ENCODE results near the gene SPEG. TPM values are rescaled to one million over a fixed set of nuclear protein-coding genes. Genes with fewer than 3 reads are reported as not detected.

The SPEG gene
- total RNA-seq, 2 experiments from 2014 or later, result 15.3 to 17.7 TPM

GRCh38 chr2:219497495-219498279 is 63.0 kb downstream of the SPEG start:
- Mint-ChIP-seq H3K9me3 (no peaks in the 10 kb centered on the region), H3K4me3 (peak overlapping the region; percentile 93), H3K36me3 (ENCODE audit: low read depth) (peaks cover 17% of the 10 kb centered on the region), H3K27me3 (peaks cover 57% of the 10 kb centered on the region), H3K4me1 (ENCODE audit: low read depth) (peaks cover 37% of the 10 kb centered on the region), H3K27ac (no peak overlapping the region)
- peaks cover 47 to 50% of the 10 kb centered on the region in 2 experiments for H3K27me3 ChIP-seq (ENCODE audit: control insufficient read depth in 1 of 2, insufficient read depth in 2 of 2, low read length in 2 of 2)
- intact Hi-C loops (cut with DNase I, micrococcal nuclease), result no loop called here
- peaks cover 0 to 6% of the 10 kb centered on the region in 2 experiments for H3K9me3 ChIP-seq (ENCODE audit: control insufficient read depth in 1 of 2, insufficient read depth in 1 of 2, low read length in 2 of 2)
- peak in 4 of 14 experiments; percentile 19 to 65 (median 48) for DNase-seq
- POLR2A ChIA-PET, result interaction anchor here (0.6 to 2.2 kb wide), 9 partner anchors 12 to 248 kb away, joined by 3 to 15 read pairs (median 4); partner anchors contain the start of genes CHPF, DNPEP, SPEG and TMEM198
- H3K4me3 ChIP-seq (ENCODE audit: low read length), result peak overlapping the region; percentile 91
- no peak for ATAC-seq (ENCODE audit: poor library complexity)
- no peak for TF ChIP-seq CTCF (IDR thresholded peaks at IDR 0.05)
- H3K4me1 ChIP-seq (ENCODE audit: insufficient read depth, low read length), result peaks cover 44% of the 10 kb centered on the region
- CTCF ChIA-PET, result interaction anchor here (1.1 to 3.2 kb wide), 7 partner anchors 12 to 203 kb away, joined by 3 to 29 read pairs (median 8); partner anchors contain the start of gene DNPEP
- peaks cover 6% of the 10 kb centered on the region for H3K36me3 ChIP-seq (ENCODE audit: insufficient read depth, low read length)
- H3K27ac ChIP-seq (ENCODE audit: low read depth in 1 of 2, low read length in 2 of 2), result no peak overlapping the region

- CTCF ChIA-PET, result interaction anchor here (0.7 to 2.2 kb wide), 4 partner anchors 12 to 99 kb away, joined by 4 to 15 read pairs (median 8); no protein-coding TSS in a partner anchor
- Histone ChIP-seq H3K4me1 (ENCODE audit: insufficient read depth, low read length) (peaks cover 44% of the 10 kb centered on the region), H3K36me3 (ENCODE audit: insufficient read depth, low read length) (peaks cover 9% of the 10 kb centered on the region), H3K9me3 (ENCODE audit: control insufficient read depth in 1 of 2, insufficient read depth in 1 of 2, low read length in 2 of 2) (peaks cover 0 to 6% of the 10 kb centered on the region in 2 experiments), H3K27ac (ENCODE audit: low read depth in 1 of 2, low read length in 2 of 2) (peak within 1 kb of the TSS in 1 of 2 donors; percentile 45), H3K27me3 (ENCODE audit: control insufficient read depth in 1 of 2, insufficient read depth in 2 of 2, low read length in 2 of 2) (peaks cover 40 to 43% of the 10 kb centered on the region in 2 experiments), H3K4me3 (ENCODE audit: low read length) (peak within 1 kb of the TSS; percentile 91)
- intact Hi-C loops (cut with DNase I, micrococcal nuclease), result no loop called here
- POLR2A ChIA-PET, result interaction anchor here (0.6 to 2.2 kb wide), 11 partner anchors 12 to 249 kb away, joined by 3 to 15 read pairs (median 4); partner anchors contain the start of genes CHPF, DNPEP, SPEG and TMEM198
- Mint-ChIP-seq H3K9me3 (no peaks in the 10 kb centered on the region), H3K4me1 (ENCODE audit: low read depth) (peaks cover 37% of the 10 kb centered on the region), H3K4me3 (peak within 1 kb of the TSS; percentile 93), H3K36me3 (ENCODE audit: low read depth) (peaks cover 19% of the 10 kb centered on the region), H3K27ac (peak within 1 kb of the TSS; percentile 63), H3K27me3 (peaks cover 49% of the 10 kb centered on the region)
- peak; percentile 82 to 97 (median 88) for DNase-seq
- TF ChIP-seq CTCF (IDR thresholded peaks at IDR 0.05), result no peak
- ATAC-seq (ENCODE audit: poor library complexity), result peak; percentile 94
Measured at GRCh38 chr2:219498280-219499057, 63.8 kb downstream of the SPEG start, which contains the start of gene GMPPA. Gene GMPPA (plus strand): TSS chr2:219498891. CDS start chr2:219499976, 1,085 bp downstream.

- ATAC-seq (ENCODE audit: poor library complexity), result no peak
- peak overlapping the region in 1 of 2 donors; percentile 45 for H3K27ac ChIP-seq (ENCODE audit: low read depth in 1 of 2, low read length in 2 of 2)
- Mint-ChIP-seq H3K4me3 (peak overlapping the region; percentile 93), H3K27me3 (peaks cover 44% of the 10 kb centered on the region), H3K36me3 (ENCODE audit: low read depth) (peaks cover 24% of the 10 kb centered on the region), H3K4me1 (ENCODE audit: low read depth) (peaks cover 37% of the 10 kb centered on the region), H3K27ac (peak overlapping the region; percentile 63), H3K9me3 (no peaks in the 10 kb centered on the region)
- H3K4me1 ChIP-seq (ENCODE audit: insufficient read depth, low read length), result peaks cover 44% of the 10 kb centered on the region
- H3K9me3 ChIP-seq (ENCODE audit: control insufficient read depth in 1 of 2, insufficient read depth in 1 of 2, low read length in 2 of 2), result peaks cover 0 to 6% of the 10 kb centered on the region in 2 experiments
- H3K4me3 ChIP-seq (ENCODE audit: low read length), result peak overlapping the region; percentile 91
- peaks cover 10% of the 10 kb centered on the region for H3K36me3 ChIP-seq (ENCODE audit: insufficient read depth, low read length)
- no peak for DNase-seq
- ChIA-PET CTCF (interaction anchor here (0.7 to 2.2 kb wide), 4 partner anchors 11 to 98 kb away, joined by 4 to 15 read pairs (median 8); no protein-coding TSS in a partner anchor), POLR2A (interaction anchor here (0.7 to 2.2 kb wide), 8 partner anchors 13 to 249 kb away, joined by 3 to 15 read pairs (median 4); partner anchors contain the start of genes CHPF, DNPEP and TMEM198)
- intact Hi-C loops (cut with DNase I, micrococcal nuclease), result no loop called here
- no peak for TF ChIP-seq CTCF (IDR thresholded peaks at IDR 0.05)
- peaks cover 36 to 37% of the 10 kb centered on the region in 2 experiments for H3K27me3 ChIP-seq (ENCODE audit: control insufficient read depth in 1 of 2, insufficient read depth in 2 of 2, low read length in 2 of 2)
Measured at GRCh38 chr2:219499058-219499307, 64.3 kb downstream of the SPEG start.
